Skeletal muscle cell (primary cell): ENCODE data around the gene RNPS1.

ENCODE experiments used
- DNase-seq: peaks from one replicate; pipeline ENCODE4 v3.0.0-alpha.2; 2010; ENCODE audit warnings: low read depth
- H3K4me3 ChIP-seq: 2 replicates; pipeline ENCODE4 v1.5.1; 2011; ENCODE audit warnings: low read depth, mild to moderate bottlenecking, control low read depth, low read length, moderate library complexity

RNPS1 gene

GRCh38 chr16:2226918-2227317, 41.0 kb downstream of the RNPS1 start:
- DNase-seq, result no peak
- H3K4me3 ChIP-seq, result no peak overlapping the region

- DNase-seq, result no peak
- no peak overlapping the region for H3K4me3 ChIP-seq
These were observed 41.6 kb downstream of the RNPS1 start for GRCh38 chr16:2226245-2226793.

GRCh38 chr16:2223942-2224486, 43.9 kb downstream of the RNPS1 start:
- H3K4me3 ChIP-seq, result peak overlapping the region; percentile 94
- DNase-seq, result no peak

- peak; percentile 98 for DNase-seq
- peak within 1 kb of the TSS; percentile 94 for H3K4me3 ChIP-seq
These were observed 44.5 kb downstream of the RNPS1 start, which contains the start of gene E4F1 for GRCh38 chr16:2223221-2223941. E4F1 (plus strand) TSS chr16:2223591; CDS start chr16:2223614, 23 bp downstream.

- no peak overlapping the region for H3K4me3 ChIP-seq
- DNase-seq, result no peak
These were observed 51.6 kb downstream of the RNPS1 start for GRCh38 chr16:2216330-2216729.

- no peak for DNase-seq
- H3K4me3 ChIP-seq, result peak within 1 kb of the TSS; percentile 70
These were observed 53.3 kb downstream of the RNPS1 start, which contains the start of gene PGP for GRCh38 chr16:2214719-2214968. PGP (minus strand) TSS chr16:2214840; CDS start chr16:2214777, 63 bp downstream.

GRCh38 chr16:2213817-2214718, 53.9 kb downstream of the RNPS1 start:
- DNase-seq, result no peak
- H3K4me3 ChIP-seq, result peak overlapping the region; percentile 70

GRCh38 chr16:2212362-2213324, 55.3 kb downstream of the RNPS1 start:
- H3K4me3 ChIP-seq, result peak overlapping the region; percentile 70
- DNase-seq, result no peak

- DNase-seq, result no peak
- H3K4me3 ChIP-seq, result no peak overlapping the region
These were observed 56.0 kb downstream of the RNPS1 start for GRCh38 chr16:2211923-2212347.

- DNase-seq, result no peak
- H3K4me3 ChIP-seq, result no peak within 1 kb of the TSS
These were observed 57.2 kb downstream of the RNPS1 start, which contains the start of gene BRICD5 for GRCh38 chr16:2210386-2211365. BRICD5 (minus strand) TSS chr16:2210863; CDS start chr16:2210833, 30 bp downstream.

GRCh38 chr16:2210009-2210332, 58.0 kb downstream of the RNPS1 start:
- DNase-seq, result no peak
- H3K4me3 ChIP-seq, result no peak overlapping the region

- H3K4me3 ChIP-seq, result no peak overlapping the region
- no peak for DNase-seq
These were observed 58.5 kb downstream of the RNPS1 start for GRCh38 chr16:2209258-2210008.

GRCh38 chr16:2208772-2209171, 59.2 kb downstream of the RNPS1 start:
- DNase-seq, result no peak
- H3K4me3 ChIP-seq, result no peak overlapping the region

- DNase-seq, result no peak
- H3K4me3 ChIP-seq, result no peak overlapping the region
These were observed 59.6 kb downstream of the RNPS1 start for GRCh38 chr16:2208308-2208707.

GRCh38 chr16:2207872-2208271, 60.1 kb downstream of the RNPS1 start:
- no peak for DNase-seq
- no peak overlapping the region for H3K4me3 ChIP-seq

GRCh38 chr16:2206780-2207433, 61.0 kb downstream of the RNPS1 start:
- DNase-seq, result no peak
- no peak overlapping the region for H3K4me3 ChIP-seq

- no peak for DNase-seq
- H3K4me3 ChIP-seq, result peak overlapping the region; percentile 70
These were observed 61.5 kb downstream of the RNPS1 start for GRCh38 chr16:2206420-2206779.
